HPDE6-E6E7 (cell line): Measurements from ENCODE around the gene PHAF1.

ENCODE experiments used
- DNase-seq: peaks from one replicate; pipeline ENCODE4 v3.0.0; 2011; ENCODE audit warnings: missing footprints; ENCODE audit errors: extremely low spot score

Gene PHAF1

DNA sequence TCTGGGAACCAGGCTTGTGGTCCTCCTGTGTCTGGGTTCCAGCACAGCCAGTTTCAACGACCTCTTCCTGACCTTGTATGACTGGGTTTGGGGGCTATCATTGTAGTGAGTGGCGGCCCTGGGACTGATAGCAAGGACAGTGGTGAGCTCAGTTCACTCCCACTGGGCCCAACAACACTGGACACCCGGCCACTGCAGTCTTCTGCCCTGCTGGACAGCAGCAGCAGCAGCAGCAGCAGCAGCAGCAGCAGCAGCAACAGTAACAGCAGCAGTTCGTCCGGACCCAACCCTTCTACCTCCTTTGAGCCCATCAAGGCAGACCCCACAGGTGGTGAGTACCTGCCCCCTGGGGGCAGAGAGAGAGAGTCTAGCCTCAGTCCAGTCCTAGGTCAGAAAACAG is 85.9 kb downstream of the PHAF1 start:
- no peak for DNase-seq

GRCh38 chr16:67196881-67197280 is 87.1 kb downstream of the PHAF1 start:
- DNase-seq = no peak

- no peak for DNase-seq
Observed at GRCh38 chr16:67197704-67198103, 88.0 kb downstream of the PHAF1 start.
